ENCODE results near the gene PUS10. TPM values are rescaled to one million over a fixed set of nuclear protein-coding genes. Genes with fewer than 3 reads are reported as not detected.

Gene PUS10
- total RNA-seq, 1 donor from 2014 or later: 6.0 TPM

- Mint-ChIP-seq H3K4me3 (ENCODE audit: unreplicated experiment) (no peak overlapping the region), H3K4me1 (ENCODE audit: unreplicated experiment) (peaks cover 1% of the 10 kb centered on the region), H3K36me3 (ENCODE audit: unreplicated experiment) (peaks cover 22% of the 10 kb centered on the region), H3K27me3 (ENCODE audit: unreplicated experiment) (no peaks in the 10 kb centered on the region), H3K27ac (ENCODE audit: unreplicated experiment) (no peak overlapping the region), H3K9me3 (ENCODE audit: unreplicated experiment) (no peaks in the 10 kb centered on the region)
- no peak for TF ChIP-seq CTCF (IDR thresholded peaks at IDR 0.05)
- no peak for DNase-seq (ENCODE audit: extremely low spot score, unreplicated experiment)
Measured at GRCh38 chr2:60899892-60900249, 118.2 kb downstream of the PUS10 start.

GRCh38 chr2:60899230-60899891 lies 118.7 kb downstream of the PUS10 start:
- Mint-ChIP-seq H3K9me3 (ENCODE audit: unreplicated experiment) (no peaks in the 10 kb centered on the region), H3K4me1 (ENCODE audit: unreplicated experiment) (peaks cover 1% of the 10 kb centered on the region), H3K4me3 (ENCODE audit: unreplicated experiment) (no peak overlapping the region), H3K36me3 (ENCODE audit: unreplicated experiment) (peaks cover 26% of the 10 kb centered on the region), H3K27me3 (ENCODE audit: unreplicated experiment) (no peaks in the 10 kb centered on the region), H3K27ac (ENCODE audit: unreplicated experiment) (no peak overlapping the region)
- no peak for TF ChIP-seq CTCF (IDR thresholded peaks at IDR 0.05)
- no peak for DNase-seq (ENCODE audit: extremely low spot score, unreplicated experiment)

- no peak for DNase-seq (ENCODE audit: extremely low spot score, unreplicated experiment)
- Mint-ChIP-seq H3K36me3 (ENCODE audit: unreplicated experiment) (peaks cover 33% of the 10 kb centered on the region), H3K27ac (ENCODE audit: unreplicated experiment) (no peak overlapping the region), H3K27me3 (ENCODE audit: unreplicated experiment) (no peaks in the 10 kb centered on the region), H3K4me3 (ENCODE audit: unreplicated experiment) (no peak overlapping the region), H3K9me3 (ENCODE audit: unreplicated experiment) (no peaks in the 10 kb centered on the region), H3K4me1 (ENCODE audit: unreplicated experiment) (peaks cover 1% of the 10 kb centered on the region)
- TF ChIP-seq CTCF (IDR thresholded peaks at IDR 0.05): no peak
Measured at GRCh38 chr2:60898567-60898966, 119.5 kb downstream of the PUS10 start.

Other genes starting within 250 kb of the PUS10 start
- gene REL, start 136.7 kb downstream of the PUS10 start, total RNA-seq: 7.1 and 7.9 TPM in 2 replicates
- 19.6 and 20.3 TPM in 2 replicates for gene PEX13, start 535 bp downstream of the PUS10 start, total RNA-seq
- 11.3 and 11.7 TPM in 2 replicates for gene SANBR, start 47.6 kb upstream of the PUS10 start, total RNA-seq
- 9.2 and 10.3 TPM in 2 replicates for gene C2orf74, start 143.9 kb upstream of the PUS10 start, total RNA-seq